ENCODE measurements around the gene STBD1.

- TF ChIP-seq CTCF (IDR thresholded peaks at IDR 0.05; ENCODE audit: poor library complexity) (peak; percentile 49), EZH2phosphoT487 (IDR thresholded peaks at IDR 0.05; ENCODE audit: low read depth, severe bottlenecking, unreplicated experiment) (no peak), EZH2 (IDR thresholded peaks at IDR 0.05; ENCODE audit: borderline replicate concordance) (no peak)
Observed at GRCh38 chr4:76306882-76307659, 538 bp downstream of the STBD1 start.
